Calu3 (cell line): ENCODE measurements around the gene TGFBI. TPM values are rescaled to one million over a fixed set of nuclear protein-coding genes. Genes with fewer than 3 reads are reported as not detected.

ENCODE experiments used
- BruUV-seq: library from RNA; stranded (reverse); fragments of 400-500 nt; replicated peaks from 2 replicates; lab custom pipeline; 2021; lab: Mats Ljungman, UMichigan
- CTCF ChIA-PET: fragments of 300-600 bp; sonication (Branson Sonifier 250); formaldehyde crosslinking; loops from one replicate; lab custom pipeline; 2022; ENCODE audit warnings: antibody characterized with exemption; lab: Charles Lee
- DNase-seq: peaks from one replicate; pipeline ENCODE4 v3.0.0; 2022
- H3K27ac Mint-ChIP-seq: one replicate; pipeline ENCODE4 v1.8.0; 2022; ENCODE audit warnings: mixed read lengths; ENCODE audit not compliant: unreplicated experiment
- H3K27me3 Mint-ChIP-seq: one replicate; pipeline ENCODE4 v1.8.0; 2022; ENCODE audit warnings: mixed read lengths; ENCODE audit not compliant: unreplicated experiment
- H3K36me3 Mint-ChIP-seq: one replicate; pipeline ENCODE4 v1.8.0; 2022; ENCODE audit warnings: mild to moderate bottlenecking, moderate library complexity, mixed read lengths; ENCODE audit not compliant: insufficient read depth, unreplicated experiment
- H3K4me1 Mint-ChIP-seq: one replicate; pipeline ENCODE4 v1.8.0; 2022; ENCODE audit warnings: mild to moderate bottlenecking, low read depth, mixed read lengths; ENCODE audit not compliant: unreplicated experiment
- H3K4me3 Mint-ChIP-seq: one replicate; pipeline ENCODE4 v1.8.0; 2022; ENCODE audit warnings: mild to moderate bottlenecking, low read depth, moderate library complexity, mixed read lengths; ENCODE audit not compliant: unreplicated experiment
- H3K9me3 Mint-ChIP-seq: one replicate; pipeline ENCODE4 v1.8.0; 2022; ENCODE audit warnings: low read depth, mixed read lengths; ENCODE audit not compliant: unreplicated experiment
- intact Hi-C: fragments of 100-400 bp; cut with micrococcal nuclease; formaldehyde crosslinking; loops from one replicate; pipeline ENCODE4 v1.10.0; 2022; ENCODE audit not compliant: unreplicated experiment
- total RNA-seq: library from RNA; stranded (reverse); gene quantifications from 2 replicates; pipeline ENCODE4 v1.2.3, GENCODE V29; 2022
- TF ChIP-seq, protein P1 (sequence below): fragments of 200-600 bp; IDR thresholded peaks from one replicate; pipeline ENCODE4 v1.8.0; 2022; ENCODE audit warnings: antibody characterized with exemption; ENCODE audit not compliant: unreplicated experiment

TGFBI gene
- total RNA-seq, 1 experiment from 2014 or later = 95.2 TPM

DNA sequence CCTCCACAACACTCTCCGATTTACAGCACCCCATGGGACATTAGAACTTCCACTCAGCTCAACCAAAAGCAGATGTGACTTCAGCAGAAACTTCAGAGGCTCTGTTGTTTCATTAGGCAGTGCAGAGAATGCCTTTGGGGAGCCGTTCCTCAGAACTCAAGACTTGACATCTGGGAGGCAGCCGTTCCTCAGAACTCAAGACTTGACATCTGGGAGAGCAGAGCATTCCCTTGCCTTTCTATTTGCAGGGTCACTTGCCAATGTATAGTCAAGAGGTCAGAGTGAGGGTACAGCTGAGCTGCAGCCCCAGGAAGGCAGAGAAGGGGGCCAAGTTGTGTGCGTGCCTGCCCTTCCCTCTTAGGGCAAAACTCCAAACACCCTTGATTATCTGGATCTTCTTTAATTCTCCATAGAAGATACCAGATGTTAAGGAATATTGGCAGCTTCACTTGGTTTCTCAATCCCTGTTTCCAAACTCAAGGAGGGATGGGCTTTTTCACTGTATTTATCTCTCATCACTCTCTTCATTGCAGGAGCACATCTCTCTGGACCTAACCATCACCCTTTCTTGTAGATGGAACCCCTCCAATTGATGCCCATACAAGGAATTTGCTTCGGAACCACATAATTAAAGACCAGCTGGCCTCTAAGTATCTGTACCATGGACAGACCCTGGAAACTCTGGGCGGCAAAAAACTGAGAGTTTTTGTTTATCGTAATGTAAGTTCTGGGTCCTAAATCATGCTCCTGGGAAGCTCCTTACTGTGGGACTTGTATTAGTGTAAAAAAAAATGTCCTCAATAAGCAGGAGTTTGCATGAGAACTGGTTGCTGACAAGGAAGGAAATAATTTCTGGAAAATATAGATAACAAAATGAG, 25.6 kb downstream of the TGFBI start:
- Mint-ChIP-seq H3K4me1 (peaks cover 71% of the 10 kb centered on the region), H3K4me3 (peak overlapping the region; percentile 38), H3K9me3 (no peaks in the 10 kb centered on the region), H3K27ac (peak overlapping the region; percentile 74), H3K36me3 (peaks cover 45% of the 10 kb centered on the region), H3K27me3 (no peaks in the 10 kb centered on the region)
- CTCF ChIA-PET = interaction anchor here (0.6 to 2.1 kb wide), 13 partner anchors 8 to 111 kb away, joined by 3 to 10 read pairs (median 4); partner anchors contain the start of gene TGFBI
- TF ChIP-seq, protein P1, sequence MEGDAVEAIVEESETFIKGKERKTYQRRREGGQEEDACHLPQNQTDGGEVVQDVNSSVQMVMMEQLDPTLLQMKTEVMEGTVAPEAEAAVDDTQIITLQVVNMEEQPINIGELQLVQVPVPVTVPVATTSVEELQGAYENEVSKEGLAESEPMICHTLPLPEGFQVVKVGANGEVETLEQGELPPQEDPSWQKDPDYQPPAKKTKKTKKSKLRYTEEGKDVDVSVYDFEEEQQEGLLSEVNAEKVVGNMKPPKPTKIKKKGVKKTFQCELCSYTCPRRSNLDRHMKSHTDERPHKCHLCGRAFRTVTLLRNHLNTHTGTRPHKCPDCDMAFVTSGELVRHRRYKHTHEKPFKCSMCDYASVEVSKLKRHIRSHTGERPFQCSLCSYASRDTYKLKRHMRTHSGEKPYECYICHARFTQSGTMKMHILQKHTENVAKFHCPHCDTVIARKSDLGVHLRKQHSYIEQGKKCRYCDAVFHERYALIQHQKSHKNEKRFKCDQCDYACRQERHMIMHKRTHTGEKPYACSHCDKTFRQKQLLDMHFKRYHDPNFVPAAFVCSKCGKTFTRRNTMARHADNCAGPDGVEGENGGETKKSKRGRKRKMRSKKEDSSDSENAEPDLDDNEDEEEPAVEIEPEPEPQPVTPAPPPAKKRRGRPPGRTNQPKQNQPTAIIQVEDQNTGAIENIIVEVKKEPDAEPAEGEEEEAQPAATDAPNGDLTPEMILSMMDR = no peak
- no peak for DNase-seq
- intact Hi-C loops = no loop called here
- TSS peak; percentile 75 for BruUV-seq

DNA sequence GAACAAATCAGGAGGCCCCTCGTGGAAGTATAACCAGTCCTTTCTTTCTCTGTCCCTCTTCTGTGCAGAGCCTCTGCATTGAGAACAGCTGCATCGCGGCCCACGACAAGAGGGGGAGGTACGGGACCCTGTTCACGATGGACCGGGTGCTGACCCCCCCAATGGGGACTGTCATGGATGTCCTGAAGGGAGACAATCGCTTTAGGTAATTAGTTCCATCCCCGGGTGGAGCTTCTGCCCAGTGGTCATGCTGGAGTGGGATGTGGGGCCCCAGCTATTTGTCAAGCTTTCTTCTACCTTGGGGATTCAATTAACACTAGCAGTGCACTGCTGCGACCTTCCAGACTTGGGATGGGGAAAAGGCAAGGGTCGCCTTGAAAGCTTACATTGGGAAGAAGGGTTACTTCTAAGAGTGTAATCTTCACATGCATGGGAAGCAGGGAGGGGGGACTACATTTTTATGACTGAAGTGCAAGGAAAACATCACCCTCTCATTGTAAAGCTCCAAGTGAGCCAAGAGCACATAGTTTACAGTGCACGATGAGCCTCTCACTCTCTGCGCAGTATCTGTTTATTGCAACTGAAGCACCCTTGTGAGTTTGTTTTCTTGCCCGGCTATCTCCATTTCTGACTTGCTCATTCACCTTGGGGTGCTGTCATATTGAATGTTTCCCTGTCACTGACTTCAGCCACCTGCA, 27.0 kb downstream of the TGFBI start:
- no peak for DNase-seq
- CTCF ChIA-PET = interaction anchor here (1.0 kb wide), 1 partner anchor 10 kb away, joined by 3 read pairs; no protein-coding TSS in a partner anchor
- no TSS peak for BruUV-seq
- Mint-ChIP-seq H3K4me1 (peaks cover 71% of the 10 kb centered on the region), H3K27me3 (no peaks in the 10 kb centered on the region), H3K4me3 (no peak overlapping the region), H3K36me3 (peaks cover 45% of the 10 kb centered on the region), H3K27ac (peak overlapping the region; percentile 19), H3K9me3 (no peaks in the 10 kb centered on the region)
- TF ChIP-seq, protein P1 = no peak
- intact Hi-C loops = no loop called here

DNA sequence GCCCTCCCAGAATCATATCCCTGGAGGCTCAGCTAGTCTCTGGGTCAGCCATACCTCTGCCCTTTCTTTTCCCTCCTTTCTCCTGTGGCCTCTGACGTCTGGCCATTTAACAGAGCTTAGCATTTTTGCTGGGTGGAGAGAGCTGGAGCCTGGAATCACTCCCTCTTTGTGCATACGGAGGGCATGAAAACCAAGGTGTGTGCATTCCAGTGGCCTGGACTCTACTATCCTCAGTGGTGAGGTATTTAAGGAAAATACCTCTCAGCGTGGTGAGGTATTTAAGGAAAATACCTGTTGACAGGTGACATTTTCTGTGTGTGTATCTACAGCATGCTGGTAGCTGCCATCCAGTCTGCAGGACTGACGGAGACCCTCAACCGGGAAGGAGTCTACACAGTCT, 27.5 kb downstream of the TGFBI start:
- TF ChIP-seq, protein P1 = no peak
- intact Hi-C loops = no loop called here

DNA sequence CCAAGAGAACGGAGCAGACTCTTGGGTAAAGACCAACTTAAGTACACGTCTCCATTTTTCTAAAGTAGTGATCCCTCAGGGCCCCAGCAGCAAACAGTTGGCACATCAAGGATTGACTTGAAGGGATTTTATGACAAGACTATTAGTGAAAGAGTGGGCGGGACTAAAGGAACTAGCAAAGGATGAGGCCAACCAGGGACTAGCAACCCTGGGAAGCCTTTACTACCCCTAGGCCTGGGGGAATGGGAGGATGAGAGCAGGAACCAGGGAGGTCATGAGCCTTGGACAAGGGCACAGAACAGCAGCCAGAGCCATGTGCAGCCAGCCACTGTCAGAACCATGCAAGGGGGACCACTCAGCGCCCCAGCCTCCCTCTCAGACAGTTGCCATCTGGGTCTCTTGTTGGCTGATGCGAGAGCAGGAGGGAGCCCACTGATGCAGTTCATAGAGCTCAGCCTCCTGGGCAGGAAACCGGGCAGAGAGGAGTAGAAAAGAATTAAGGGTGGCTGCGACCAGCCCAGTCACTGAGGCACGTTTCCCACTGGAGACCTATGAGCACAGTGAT, 28.1 kb downstream of the TGFBI start:
- intact Hi-C loops = no loop called here
- Mint-ChIP-seq H3K9me3 (no peaks in the 10 kb centered on the region), H3K36me3 (peaks cover 52% of the 10 kb centered on the region), H3K4me3 (no peak overlapping the region), H3K27ac (peak overlapping the region; percentile 19), H3K4me1 (peaks cover 71% of the 10 kb centered on the region), H3K27me3 (no peaks in the 10 kb centered on the region)
- CTCF ChIA-PET = interaction anchor here (1.0 to 1.5 kb wide), 2 partner anchors 11 to 111 kb away, joined by 3 to 9 read pairs; no protein-coding TSS in a partner anchor
- TF ChIP-seq, protein P1 = no peak
- BruUV-seq = no TSS peak
- no peak for DNase-seq

More for the DNA sequence above, 27.5 kb downstream of the TGFBI start:
- H3K27me3 Mint-ChIP-seq = no peaks in the 10 kb centered on the region
- BruUV-seq = no TSS peak
- peaks cover 71% of the 10 kb centered on the region for H3K4me1 Mint-ChIP-seq
- no peak for DNase-seq
- peak overlapping the region; percentile 19 for H3K27ac Mint-ChIP-seq
- no peaks in the 10 kb centered on the region for H3K9me3 Mint-ChIP-seq
- no peak overlapping the region for H3K4me3 Mint-ChIP-seq
- peaks cover 48% of the 10 kb centered on the region for H3K36me3 Mint-ChIP-seq
- CTCF ChIA-PET = interaction anchor here (1.0 kb wide), 1 partner anchor 10 kb away, joined by 3 read pairs; no protein-coding TSS in a partner anchor
